SJCRH30 (cell line): ENCODE measurements around the gene GTPBP8. TPM values are rescaled to one million over a fixed set of nuclear protein-coding genes. Genes with fewer than 3 reads are reported as not detected.

Experiments used
- DNase-seq, 2 experiments: peaks; one replicate each; pipeline ENCODE4 v3.0.0-alpha.2; 2015 to 2020
- H3K27ac ChIP-seq: fragments of 250-450 bp; sonication (Bioruptor Pico); 2 replicates; pipeline ENCODE4 v1.5.1; 2020; ENCODE audit warnings: mild to moderate bottlenecking, moderate library complexity
- H3K27me3 ChIP-seq: fragments of 250-450 bp; sonication (Bioruptor Pico); 2 replicates; pipeline ENCODE4 v1.5.1; 2020; ENCODE audit warnings: mild to moderate bottlenecking, moderate library complexity
- H3K36me3 ChIP-seq: fragments of 250-450 bp; sonication (Bioruptor Pico); 2 replicates; pipeline ENCODE4 v1.5.1; 2020; ENCODE audit warnings: mild to moderate bottlenecking, moderate library complexity
- H3K4me1 ChIP-seq: fragments of 250-450 bp; sonication (Bioruptor Pico); 2 replicates; pipeline ENCODE4 v1.5.1; 2020; ENCODE audit warnings: mild to moderate bottlenecking, moderate library complexity
- H3K4me3 ChIP-seq: fragments of 250-450 bp; sonication (Bioruptor Pico); 2 replicates; pipeline ENCODE4 v1.5.1; 2020; ENCODE audit warnings: mild to moderate bottlenecking, moderate library complexity
- H3K9me3 ChIP-seq: fragments of 250-450 bp; sonication (Bioruptor Pico); replicated peaks from 2 replicates; pipeline ENCODE4 v1.5.1; 2020; ENCODE audit warnings: mild to moderate bottlenecking, moderate library complexity
- total RNA-seq: library from RNA; depleted of rRNA; stranded (reverse); fragments of >200 nt; shearing (Covaris generic); gene quantifications from 2 replicates; pipeline ENCODE4 v1.2.3, GENCODE V29; 2014; rRNA removed

GTPBP8 gene
- 36.6 and 37.6 TPM in 2 replicates for total RNA-seq

DNA sequence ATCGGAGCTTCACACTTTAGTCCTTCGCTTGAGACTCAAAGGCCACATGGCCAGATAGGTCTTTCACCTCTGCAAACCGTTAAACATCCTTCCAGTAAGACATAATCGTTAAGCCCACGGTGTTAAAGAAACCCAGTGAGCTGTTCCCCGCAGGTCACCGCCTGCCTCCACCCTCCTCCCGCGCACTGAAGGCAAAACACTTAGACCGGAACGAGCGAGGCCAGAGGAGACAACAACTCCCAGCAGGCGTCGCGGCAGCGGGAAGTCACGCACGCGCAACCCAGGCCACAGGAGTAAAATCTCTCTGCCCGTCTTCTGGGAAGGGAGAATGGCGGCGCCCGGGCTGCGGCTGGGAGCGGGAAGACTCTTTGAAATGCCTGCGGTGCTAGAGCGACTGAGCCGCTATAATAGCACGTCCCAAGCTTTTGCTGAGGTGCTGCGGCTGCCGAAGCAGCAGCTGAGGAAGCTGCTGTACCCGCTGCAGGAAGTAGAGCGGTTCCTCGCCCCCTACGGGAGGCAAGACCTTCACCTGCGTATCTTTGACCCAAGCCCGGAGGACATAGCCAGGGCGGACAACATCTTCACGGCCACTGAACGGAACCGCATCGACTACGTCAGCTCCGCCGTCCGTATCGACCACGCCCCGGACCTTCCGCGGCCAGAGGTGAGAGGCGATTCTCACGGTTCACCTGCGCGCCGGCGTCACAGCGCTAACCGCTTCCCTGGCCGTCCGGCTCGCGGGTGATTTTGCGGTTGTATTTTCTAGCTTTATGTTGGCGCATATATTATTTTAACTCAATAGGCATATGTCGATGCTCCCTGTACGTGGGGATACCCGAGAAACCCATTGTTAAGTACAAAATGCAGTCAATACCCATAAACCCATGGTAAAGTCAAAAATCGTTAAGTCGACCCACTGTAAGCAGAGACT lies at the start of gene GTPBP8:
GTPBP8 (plus strand) TSS at position 313 of the 931 bp plus-strand sequence; CDS start at position 329, 16 bp downstream.
- no peaks in the 10 kb centered on the region for H3K27me3 ChIP-seq
- DNase-seq: peak; percentile 93 to 94
- H3K4me1 ChIP-seq: peaks cover 6% of the 10 kb centered on the region; the same call in 1 of the 2 replicates
- H3K36me3 ChIP-seq: 0 out of 2 replicates have a peak, but pooled peaks cover 3% of the 10 kb centered on the region
- no peaks in the 10 kb centered on the region for H3K9me3 ChIP-seq
- H3K27ac ChIP-seq: peak within 1 kb of the TSS; percentile 72
- peak within 1 kb of the TSS; percentile 73 for H3K4me3 ChIP-seq

DNA sequence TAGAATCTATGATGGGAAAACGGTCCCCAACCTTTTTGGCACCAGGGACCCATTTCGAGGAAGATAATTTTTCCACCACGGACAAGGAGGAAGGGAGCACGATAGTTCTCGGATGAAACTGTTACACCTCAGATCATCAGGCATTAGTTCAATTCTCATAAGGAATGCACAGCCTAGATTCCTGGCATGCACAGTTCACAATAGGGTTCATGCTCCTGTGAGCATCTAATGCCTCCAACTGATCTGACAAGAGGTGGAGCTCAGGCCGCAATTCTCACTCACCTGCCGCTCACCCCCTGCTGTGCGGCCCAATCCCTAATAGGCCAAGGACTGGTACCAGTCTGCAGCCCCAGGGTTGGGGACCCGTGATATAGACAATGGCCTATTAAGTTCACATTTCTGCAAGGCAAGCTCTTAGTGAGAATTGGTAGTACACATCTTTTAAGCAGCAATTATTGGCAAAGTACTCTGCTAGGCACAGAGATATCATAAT lies 42.4 kb upstream of the GTPBP8 start:
- no peak for DNase-seq
- peaks cover 3% of the 10 kb centered on the region; the same call in 1 of the 2 replicates for H3K27me3 ChIP-seq
- no peak overlapping the region for H3K27ac ChIP-seq

GRCh38 chr3:112956351-112956750 lies 34.4 kb upstream of the GTPBP8 start:
- Histone ChIP-seq H3K27me3 (no peaks in the 10 kb centered on the region), H3K36me3 (no peaks in the 10 kb centered on the region), H3K27ac (no peak overlapping the region), H3K4me3 (no peak overlapping the region), H3K4me1 (no peaks in the 10 kb centered on the region), H3K9me3 (0 out of 2 replicates have a peak, but pooled peaks cover 6% of the 10 kb centered on the region)
- DNase-seq: no peak

More for the DNA sequence above, 42.4 kb upstream of the GTPBP8 start:
- Histone ChIP-seq H3K4me1 (no peaks in the 10 kb centered on the region), H3K36me3 (no peaks in the 10 kb centered on the region), H3K4me3 (no peak overlapping the region), H3K9me3 (0 out of 2 replicates have a peak, but pooled peaks cover 6% of the 10 kb centered on the region)

GRCh38 chr3:112958811-112959560 lies 31.8 kb upstream of the GTPBP8 start:
- H3K27ac ChIP-seq: no peak overlapping the region

DNA sequence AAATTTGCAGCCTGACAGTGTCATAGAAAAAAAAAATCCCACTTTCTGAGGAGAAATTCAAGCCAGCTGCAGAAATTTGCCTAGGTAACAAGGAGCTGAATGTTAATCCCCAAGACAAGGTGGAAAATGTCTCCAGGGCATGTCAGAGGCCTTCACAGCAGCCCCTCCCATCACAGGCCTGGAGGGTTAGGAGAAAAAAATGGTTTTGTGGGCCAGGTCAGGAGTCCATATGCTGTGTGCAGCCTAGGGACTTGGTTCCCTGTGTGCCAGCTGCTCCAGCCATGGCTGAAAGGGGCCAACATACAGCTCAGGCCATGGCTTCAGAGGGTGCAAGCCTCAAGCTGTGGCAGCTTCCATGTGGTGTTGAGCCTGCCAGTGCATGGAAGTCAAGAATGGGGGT lies 27.1 kb upstream of the GTPBP8 start:
- Histone ChIP-seq H3K9me3 (no peaks in the 10 kb centered on the region), H3K4me3 (no peak overlapping the region), H3K4me1 (no peaks in the 10 kb centered on the region), H3K36me3 (no peaks in the 10 kb centered on the region), H3K27ac (no peak overlapping the region), H3K27me3 (no peaks in the 10 kb centered on the region)
- no peak for DNase-seq

More at GRCh38 chr3:112958811-112959560, 31.8 kb upstream of the GTPBP8 start:
- Histone ChIP-seq H3K27me3 (no peaks in the 10 kb centered on the region), H3K9me3 (no peaks in the 10 kb centered on the region), H3K36me3 (no peaks in the 10 kb centered on the region), H3K4me1 (no peaks in the 10 kb centered on the region), H3K4me3 (no peak overlapping the region)
- no peak for DNase-seq

DNA sequence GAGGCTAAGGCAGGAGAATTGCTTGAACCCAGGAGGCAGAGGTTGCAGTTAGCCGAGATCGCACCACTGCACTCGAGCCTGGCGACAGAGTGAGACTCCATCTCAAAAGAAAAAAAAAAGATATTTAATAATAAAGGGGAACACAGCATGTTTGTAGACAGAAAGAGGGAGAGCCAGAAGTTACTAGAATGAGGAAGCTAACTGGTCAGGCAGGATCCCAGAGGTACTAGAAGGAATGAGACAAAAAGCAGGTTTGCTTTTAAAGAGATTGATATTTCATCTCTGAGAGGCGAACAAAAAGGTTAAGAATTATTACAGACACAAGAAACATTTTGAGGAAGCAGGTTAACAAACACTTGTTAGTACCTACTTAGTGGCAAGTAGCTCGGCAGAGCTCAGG lies 25.1 kb upstream of the GTPBP8 start:
- Histone ChIP-seq H3K4me1 (no peaks in the 10 kb centered on the region), H3K27ac (no peak overlapping the region), H3K9me3 (no peaks in the 10 kb centered on the region), H3K27me3 (no peaks in the 10 kb centered on the region), H3K36me3 (no peaks in the 10 kb centered on the region), H3K4me3 (no peak overlapping the region)
- DNase-seq: no peak

DNA sequence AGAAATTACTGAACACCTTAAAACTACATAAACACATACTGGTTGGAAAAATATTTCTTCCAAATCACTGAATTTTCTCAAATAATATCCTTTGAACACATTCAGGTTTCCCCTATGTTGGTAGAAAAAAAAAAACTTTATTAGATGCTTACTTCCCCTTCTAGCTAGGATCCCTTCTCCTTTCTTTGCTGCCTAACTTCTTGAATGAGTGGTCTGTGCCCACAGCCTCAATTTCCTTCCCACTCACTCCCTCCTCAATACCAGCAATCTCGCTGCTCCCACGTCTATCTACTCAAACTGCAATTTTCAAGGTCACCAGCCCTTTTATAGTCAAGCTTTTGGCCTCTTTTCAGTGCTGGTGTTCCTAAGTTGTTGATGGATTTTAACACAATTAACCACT lies 24.2 kb upstream of the GTPBP8 start:
- no peaks in the 10 kb centered on the region for H3K4me1 ChIP-seq
- no peaks in the 10 kb centered on the region for H3K9me3 ChIP-seq
- DNase-seq: no peak
- H3K27me3 ChIP-seq: no peaks in the 10 kb centered on the region
- no peak overlapping the region for H3K4me3 ChIP-seq
- H3K27ac ChIP-seq: no peak overlapping the region
- no peaks in the 10 kb centered on the region for H3K36me3 ChIP-seq

DNA sequence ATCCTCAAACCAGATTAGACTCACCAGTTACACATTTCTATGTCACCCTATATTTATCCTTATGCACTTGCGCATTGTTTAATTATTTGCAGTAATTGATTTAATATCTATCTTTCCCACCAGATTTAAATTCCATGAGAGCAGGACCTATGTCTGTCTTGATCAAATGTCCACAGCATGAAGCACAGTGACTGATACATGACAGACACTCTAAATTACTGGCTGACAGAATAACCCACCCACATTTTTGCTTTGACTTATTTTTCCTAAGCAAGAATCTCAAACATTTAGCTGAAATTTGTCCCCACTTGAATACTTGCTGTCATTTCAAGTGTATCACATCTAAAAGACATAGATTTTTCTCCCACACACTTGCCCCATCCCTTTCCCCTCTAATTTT lies 23.4 kb upstream of the GTPBP8 start:
- Histone ChIP-seq H3K4me1 (no peaks in the 10 kb centered on the region), H3K9me3 (no peaks in the 10 kb centered on the region), H3K36me3 (no peaks in the 10 kb centered on the region), H3K27ac (no peak overlapping the region), H3K4me3 (no peak overlapping the region), H3K27me3 (no peaks in the 10 kb centered on the region)
- no peak for DNase-seq

DNA sequence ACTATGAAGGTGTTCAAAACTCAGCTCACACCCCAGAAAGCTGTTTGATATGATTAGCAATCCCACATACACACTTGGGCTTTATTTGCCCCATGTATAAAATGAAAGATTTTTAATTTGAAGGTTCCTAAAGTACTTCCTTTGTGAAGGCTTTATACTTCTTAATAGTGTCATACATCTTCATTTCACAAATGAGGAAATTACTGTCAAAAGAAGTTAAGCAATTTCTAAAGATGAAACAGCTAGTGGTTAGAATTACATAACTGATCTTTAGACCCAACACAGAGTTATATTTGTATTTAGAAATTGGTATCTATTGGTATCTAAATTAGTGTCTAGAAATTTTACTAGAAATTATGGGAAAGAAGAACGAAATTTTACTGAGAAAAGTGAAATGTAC lies 23.0 kb upstream of the GTPBP8 start:
- H3K27ac ChIP-seq: no peak overlapping the region
- no peaks in the 10 kb centered on the region for H3K4me1 ChIP-seq
- no peak overlapping the region for H3K4me3 ChIP-seq
- no peaks in the 10 kb centered on the region for H3K27me3 ChIP-seq
- no peak for DNase-seq
- H3K9me3 ChIP-seq: no peaks in the 10 kb centered on the region
- no peaks in the 10 kb centered on the region for H3K36me3 ChIP-seq

- H3K9me3 ChIP-seq: no peaks in the 10 kb centered on the region
- no peaks in the 10 kb centered on the region for H3K36me3 ChIP-seq
- H3K4me1 ChIP-seq: no peaks in the 10 kb centered on the region
- H3K27me3 ChIP-seq: no peaks in the 10 kb centered on the region
- H3K27ac ChIP-seq: no peak overlapping the region
- no peak for DNase-seq
- H3K4me3 ChIP-seq: no peak overlapping the region
These were observed 18.6 kb upstream of the GTPBP8 start for GRCh38 chr3:112972158-112972557.

- H3K4me3 ChIP-seq: no peak overlapping the region
- H3K36me3 ChIP-seq: no peaks in the 10 kb centered on the region
- no peak overlapping the region for H3K27ac ChIP-seq
- H3K9me3 ChIP-seq: no peaks in the 10 kb centered on the region
- DNase-seq: no peak
- H3K4me1 ChIP-seq: no peaks in the 10 kb centered on the region
- H3K27me3 ChIP-seq: no peaks in the 10 kb centered on the region
These were observed 17.2 kb upstream of the GTPBP8 start for GRCh38 chr3:112973325-112974177.

DNA sequence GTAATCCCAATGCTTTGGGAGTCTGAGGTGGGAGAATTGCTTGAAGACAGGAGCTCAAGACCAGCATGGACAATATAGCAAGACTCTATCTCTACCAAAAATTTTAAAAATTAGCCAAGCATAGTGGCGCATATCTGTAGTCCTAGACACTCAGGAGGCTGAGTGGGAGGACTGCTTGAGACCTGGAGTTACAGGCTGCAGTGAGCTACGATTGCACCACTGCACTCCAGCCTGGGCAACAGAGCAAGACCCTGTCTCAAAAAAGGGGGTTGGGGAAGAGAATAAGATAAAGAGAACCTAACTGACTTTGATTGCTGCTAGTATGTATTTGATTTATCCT lies 16.6 kb upstream of the GTPBP8 start:
- no peak for DNase-seq
- no peaks in the 10 kb centered on the region for H3K9me3 ChIP-seq
- H3K27ac ChIP-seq: no peak overlapping the region
- no peaks in the 10 kb centered on the region for H3K36me3 ChIP-seq
- no peaks in the 10 kb centered on the region for H3K4me1 ChIP-seq
- H3K27me3 ChIP-seq: no peaks in the 10 kb centered on the region
- no peak overlapping the region for H3K4me3 ChIP-seq

- no peak for DNase-seq
- Histone ChIP-seq H3K9me3 (no peaks in the 10 kb centered on the region), H3K27ac (no peak within 1 kb of the TSS), H3K36me3 (no peaks in the 10 kb centered on the region), H3K4me3 (no peak within 1 kb of the TSS), H3K27me3 (no peaks in the 10 kb centered on the region), H3K4me1 (no peaks in the 10 kb centered on the region)
These were observed 15.9 kb upstream of the GTPBP8 start, which contains the start of gene CD200R1 for GRCh38 chr3:112974894-112975293. TSS of gene CD200R1 (minus strand) at chr3:112975103. CDS start at chr3:112974857, 246 bp downstream.

DNA sequence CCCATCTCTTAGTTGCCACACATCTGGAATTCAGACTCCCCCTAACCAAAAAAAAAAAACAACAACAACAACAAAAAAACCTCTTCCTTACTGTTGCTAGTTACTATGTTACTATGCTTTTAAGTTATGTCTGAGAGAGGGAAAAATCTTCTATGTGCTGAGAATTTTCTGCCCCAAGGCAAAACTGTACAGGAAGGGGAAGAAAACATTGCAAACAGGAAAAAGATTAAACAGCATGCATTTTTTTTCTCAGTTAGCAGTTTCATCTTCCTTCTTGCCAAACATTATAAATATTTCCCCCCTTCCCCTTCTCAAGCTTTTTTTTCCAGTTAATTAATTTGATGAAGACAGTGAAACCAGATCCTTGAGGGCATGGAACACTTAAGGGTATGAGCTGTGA lies 14.8 kb upstream of the GTPBP8 start:
- H3K4me1 ChIP-seq: no peaks in the 10 kb centered on the region
- H3K9me3 ChIP-seq: no peaks in the 10 kb centered on the region
- H3K4me3 ChIP-seq: no peak overlapping the region
- no peak overlapping the region for H3K27ac ChIP-seq
- no peak for DNase-seq
- H3K27me3 ChIP-seq: no peaks in the 10 kb centered on the region
- no peaks in the 10 kb centered on the region for H3K36me3 ChIP-seq
